SK-N-SH treated with all-trans-retinoic acid at 6 μM for 48 hours (cell line): ENCODE data around the gene FBXO31.

Experiments used
- ATAC-seq: fragments of 200-7000 bp; cut with Tn5 transposase; 3 replicates; pipeline ENCODE4 v1.9.1; 2020; ENCODE audit warnings: mild to moderate bottlenecking, moderate library complexity
- ARNTL ChIP-seq: fragments of 450-650 bp; formaldehyde crosslinking; IDR thresholded peaks from 2 replicates; pipeline ENCODE4 v1.5.0; 2020; ENCODE audit warnings: low read depth, mild to moderate bottlenecking, moderate library complexity, borderline replicate concordance
- BACH2 ChIP-seq: fragments of 250-450 bp; sonication (Bioruptor Pico); IDR thresholded peaks from 2 replicates; pipeline ENCODE4 v1.9.0; 2021; ENCODE audit warnings: mild to moderate bottlenecking, borderline replicate concordance
- CREB5 ChIP-seq: fragments of 250-450 bp; sonication (Bioruptor Pico); IDR thresholded peaks from 2 replicates; pipeline ENCODE4 v1.5.1; 2020; ENCODE audit warnings: low read depth, mild to moderate bottlenecking, moderate library complexity
- CSDC2 ChIP-seq: fragments of 250-450 bp; sonication (Bioruptor Pico); IDR thresholded peaks from 2 replicates; pipeline ENCODE4 v1.5.0; 2020; ENCODE audit warnings: mild to moderate bottlenecking, moderate library complexity
- ESRRG ChIP-seq: fragments of 250-450 bp; sonication (Bioruptor Pico); IDR thresholded peaks from 2 replicates; pipeline ENCODE4 v1.6.1; 2021; ENCODE audit warnings: mild to moderate bottlenecking
- ISL1 ChIP-seq: fragments of 250-450 bp; sonication (Bioruptor Pico); IDR thresholded peaks from 2 replicates; pipeline ENCODE4 v2.1.2; 2022; ENCODE audit warnings: mild to moderate bottlenecking, moderate library complexity
- OSR1 ChIP-seq: fragments of 250-450 bp; sonication (Bioruptor Pico); IDR thresholded peaks from 2 replicates; pipeline ENCODE4 v1.8.0; 2022; ENCODE audit warnings: moderate library complexity, mild to moderate bottlenecking, inconsistent platforms
- PPARA ChIP-seq: fragments of 250-450 bp; sonication (Bioruptor Pico); IDR thresholded peaks from 2 replicates; pipeline ENCODE4 v1.5.0; 2020; ENCODE audit warnings: mild to moderate bottlenecking, borderline replicate concordance
- RARB ChIP-seq: fragments of 250-450 bp; sonication (Bioruptor Pico); IDR thresholded peaks from 2 replicates; pipeline ENCODE4 v1.8.0; 2021; ENCODE audit warnings: mild to moderate bottlenecking, moderate library complexity
- SNAI2 ChIP-seq: fragments of 250-450 bp; sonication (Bioruptor Pico); IDR thresholded peaks from 2 replicates; pipeline ENCODE4 v1.5.0; 2020; ENCODE audit warnings: mild to moderate bottlenecking, moderate library complexity
- TCF4 ChIP-seq: fragments of 250-450 bp; sonication (Bioruptor Pico); IDR thresholded peaks from 2 replicates; pipeline ENCODE4 v1.8.0; 2021; ENCODE audit warnings: mild to moderate bottlenecking, moderate library complexity, borderline replicate concordance
- TSHZ2 ChIP-seq: fragments of 250-450 bp; sonication (Bioruptor Pico); IDR thresholded peaks from 2 replicates; pipeline ENCODE4 v1.5.0; 2020; ENCODE audit warnings: mild to moderate bottlenecking, moderate library complexity
- ZC3H10 ChIP-seq: fragments of 250-450 bp; sonication (Bioruptor Pico); IDR thresholded peaks from 2 replicates; pipeline ENCODE4 v1.5.1; 2021; ENCODE audit warnings: mild to moderate bottlenecking, moderate library complexity
- ZFP3 ChIP-seq: fragments of 250-450 bp; sonication (Bioruptor Pico); IDR thresholded peaks from 2 replicates; pipeline ENCODE4 v1.5.0; 2020; ENCODE audit warnings: mild to moderate bottlenecking, moderate library complexity
- ZFP30 ChIP-seq: fragments of 450-650 bp; formaldehyde crosslinking; IDR thresholded peaks from 2 replicates; pipeline ENCODE4 v1.5.0; 2022; ENCODE audit warnings: mild to moderate bottlenecking, moderate library complexity
- ZNF70 ChIP-seq: fragments of 450-650 bp; formaldehyde crosslinking; IDR thresholded peaks from 2 replicates; pipeline ENCODE4 v1.5.0; 2020; ENCODE audit warnings: mild to moderate bottlenecking, moderate library complexity
- ZNF8 ChIP-seq: fragments of 450-650 bp; formaldehyde crosslinking; IDR thresholded peaks from 2 replicates; pipeline ENCODE4 v1.5.0; 2020; ENCODE audit warnings: mild to moderate bottlenecking, moderate library complexity
- TF ChIP-seq, protein P1 (sequence below): fragments of 250-450 bp; sonication (Bioruptor Pico); IDR thresholded peaks from 2 replicates; pipeline ENCODE4 v1.8.0; 2021; ENCODE audit warnings: low read depth, mild to moderate bottlenecking, moderate library complexity, borderline replicate concordance
- TF ChIP-seq, protein P2 (sequence below): fragments of 250-450 bp; sonication (Bioruptor Pico); IDR thresholded peaks from 2 replicates; pipeline ENCODE4 v1.5.1; 2021; ENCODE audit warnings: mild to moderate bottlenecking, moderate library complexity
- TF ChIP-seq, protein P3 (sequence below): fragments of 250-450 bp; sonication (Bioruptor Pico); IDR thresholded peaks from 2 replicates; pipeline ENCODE4 v1.8.0; 2020; ENCODE audit warnings: mild to moderate bottlenecking, moderate library complexity, borderline replicate concordance

The FBXO31 gene

GRCh38 chr16:87319011-87319410 is 64.6 kb downstream of the FBXO31 start:
- no peak for ATAC-seq
- TF ChIP-seq CSDC2 (CRISPR knock-in tag), result no peak
- no peak for TF ChIP-seq CREB5 (CRISPR knock-in tag)
- TF ChIP-seq RARB (CRISPR knock-in tag), result no peak
- no peak for TF ChIP-seq ZNF8 (CRISPR knock-in tag)
- no peak for TF ChIP-seq PPARA
- TF ChIP-seq SNAI2 (CRISPR knock-in tag), result no peak
- no peak for TF ChIP-seq ZC3H10 (CRISPR knock-in tag)
- no peak for TF ChIP-seq ESRRG
- no peak for TF ChIP-seq ZFP3 (CRISPR knock-in tag)
- TF ChIP-seq, protein P1, sequence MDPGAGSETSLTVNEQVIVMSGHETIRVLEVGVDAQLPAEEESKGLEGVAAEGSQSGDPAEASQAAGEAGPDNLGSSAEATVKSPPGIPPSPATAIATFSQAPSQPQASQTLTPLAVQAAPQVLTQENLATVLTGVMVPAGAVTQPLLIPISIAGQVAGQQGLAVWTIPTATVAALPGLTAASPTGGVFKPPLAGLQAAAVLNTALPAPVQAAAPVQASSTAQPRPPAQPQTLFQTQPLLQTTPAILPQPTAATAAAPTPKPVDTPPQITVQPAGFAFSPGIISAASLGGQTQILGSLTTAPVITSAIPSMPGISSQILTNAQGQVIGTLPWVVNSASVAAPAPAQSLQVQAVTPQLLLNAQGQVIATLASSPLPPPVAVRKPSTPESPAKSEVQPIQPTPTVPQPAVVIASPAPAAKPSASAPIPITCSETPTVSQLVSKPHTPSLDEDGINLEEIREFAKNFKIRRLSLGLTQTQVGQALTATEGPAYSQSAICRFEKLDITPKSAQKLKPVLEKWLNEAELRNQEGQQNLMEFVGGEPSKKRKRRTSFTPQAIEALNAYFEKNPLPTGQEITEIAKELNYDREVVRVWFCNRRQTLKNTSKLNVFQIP (CRISPR knock-in tag), result no peak
- TF ChIP-seq ISL1, result no peak
- TF ChIP-seq TCF4, result no peak
- no peak for TF ChIP-seq ARNTL
- TF ChIP-seq, protein P2, sequence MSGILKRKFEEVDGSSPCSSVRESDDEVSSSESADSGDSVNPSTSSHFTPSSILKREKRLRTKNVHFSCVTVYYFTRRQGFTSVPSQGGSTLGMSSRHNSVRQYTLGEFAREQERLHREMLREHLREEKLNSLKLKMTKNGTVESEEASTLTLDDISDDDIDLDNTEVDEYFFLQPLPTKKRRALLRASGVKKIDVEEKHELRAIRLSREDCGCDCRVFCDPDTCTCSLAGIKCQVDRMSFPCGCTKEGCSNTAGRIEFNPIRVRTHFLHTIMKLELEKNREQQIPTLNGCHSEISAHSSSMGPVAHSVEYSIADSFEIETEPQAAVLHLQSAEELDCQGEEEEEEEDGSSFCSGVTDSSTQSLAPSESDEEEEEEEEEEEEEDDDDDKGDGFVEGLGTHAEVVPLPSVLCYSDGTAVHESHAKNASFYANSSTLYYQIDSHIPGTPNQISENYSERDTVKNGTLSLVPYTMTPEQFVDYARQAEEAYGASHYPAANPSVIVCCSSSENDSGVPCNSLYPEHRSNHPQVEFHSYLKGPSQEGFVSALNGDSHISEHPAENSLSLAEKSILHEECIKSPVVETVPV (CRISPR knock-in tag), result no peak
- TF ChIP-seq, protein P3, sequence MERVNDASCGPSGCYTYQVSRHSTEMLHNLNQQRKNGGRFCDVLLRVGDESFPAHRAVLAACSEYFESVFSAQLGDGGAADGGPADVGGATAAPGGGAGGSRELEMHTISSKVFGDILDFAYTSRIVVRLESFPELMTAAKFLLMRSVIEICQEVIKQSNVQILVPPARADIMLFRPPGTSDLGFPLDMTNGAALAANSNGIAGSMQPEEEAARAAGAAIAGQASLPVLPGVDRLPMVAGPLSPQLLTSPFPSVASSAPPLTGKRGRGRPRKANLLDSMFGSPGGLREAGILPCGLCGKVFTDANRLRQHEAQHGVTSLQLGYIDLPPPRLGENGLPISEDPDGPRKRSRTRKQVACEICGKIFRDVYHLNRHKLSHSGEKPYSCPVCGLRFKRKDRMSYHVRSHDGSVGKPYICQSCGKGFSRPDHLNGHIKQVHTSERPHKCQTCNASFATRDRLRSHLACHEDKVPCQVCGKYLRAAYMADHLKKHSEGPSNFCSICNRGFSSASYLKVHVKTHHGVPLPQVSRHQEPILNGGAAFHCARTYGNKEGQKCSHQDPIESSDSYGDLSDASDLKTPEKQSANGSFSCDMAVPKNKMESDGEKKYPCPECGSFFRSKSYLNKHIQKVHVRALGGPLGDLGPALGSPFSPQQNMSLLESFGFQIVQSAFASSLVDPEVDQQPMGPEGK (CRISPR knock-in tag), result no peak
- no peak for TF ChIP-seq BACH2 (CRISPR knock-in tag)
- TF ChIP-seq OSR1 (CRISPR knock-in tag), result no peak
- TF ChIP-seq TSHZ2 (CRISPR knock-in tag), result no peak

DNA sequence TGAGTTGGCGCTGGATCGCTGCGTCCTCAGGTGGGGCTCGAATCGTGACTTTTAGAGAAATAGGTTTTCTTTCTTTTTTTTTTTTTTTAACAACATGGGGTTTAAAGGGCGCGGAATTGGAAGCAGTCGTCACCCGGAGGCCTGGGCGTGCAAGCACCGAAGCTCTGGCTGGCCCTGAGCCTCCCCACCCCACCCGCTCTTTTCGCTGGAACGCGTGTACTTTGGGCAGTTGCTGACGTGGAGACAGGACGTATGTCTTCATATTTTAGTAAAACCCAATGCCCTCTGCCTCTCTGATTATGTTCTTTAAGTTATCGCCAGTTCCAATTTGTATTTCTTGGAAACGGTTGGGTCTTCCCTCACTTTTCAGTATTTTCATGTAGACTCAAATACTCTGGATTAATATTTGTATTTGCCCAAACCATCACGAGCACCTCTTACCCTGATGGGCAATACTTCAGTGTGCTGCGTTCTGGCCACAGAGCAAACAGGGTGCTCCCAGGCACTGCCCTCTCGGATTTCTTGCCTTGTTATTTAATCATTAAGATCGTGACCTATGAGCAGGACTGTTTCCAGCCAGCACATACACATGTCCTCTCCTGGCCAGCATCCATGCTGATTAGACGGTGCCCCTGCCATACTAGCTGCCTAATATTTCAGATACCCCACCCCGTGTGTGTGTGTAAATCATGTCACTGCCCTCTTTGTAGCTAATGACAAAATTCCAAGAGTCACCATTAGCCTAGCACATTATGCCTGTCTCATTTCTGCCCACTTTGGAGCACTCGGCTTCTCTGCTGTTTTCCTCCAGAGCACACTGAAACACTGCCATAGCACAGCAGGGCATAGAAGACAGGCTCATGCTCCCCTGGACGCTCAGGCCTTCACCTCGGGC is 65.6 kb downstream of the FBXO31 start:
- ATAC-seq, result peak; percentile 57
- TF ChIP-seq, protein P2 (CRISPR knock-in tag), result no peak
- no peak for TF ChIP-seq PPARA
- TF ChIP-seq, protein P3 (CRISPR knock-in tag), result no peak
- TF ChIP-seq TSHZ2 (CRISPR knock-in tag), result no peak
- TF ChIP-seq BACH2 (CRISPR knock-in tag), result no peak
- no peak for TF ChIP-seq ZNF70 (CRISPR knock-in tag)
- TF ChIP-seq CREB5 (CRISPR knock-in tag), result no peak
- no peak for TF ChIP-seq TCF4
- no peak for TF ChIP-seq ISL1
- no peak for TF ChIP-seq OSR1 (CRISPR knock-in tag)
- TF ChIP-seq ZFP30 (CRISPR knock-in tag), result no peak
- no peak for TF ChIP-seq ZC3H10 (CRISPR knock-in tag)
- TF ChIP-seq SNAI2 (CRISPR knock-in tag), result no peak
